ENCODE data around the gene TMBIM1.

DNA sequence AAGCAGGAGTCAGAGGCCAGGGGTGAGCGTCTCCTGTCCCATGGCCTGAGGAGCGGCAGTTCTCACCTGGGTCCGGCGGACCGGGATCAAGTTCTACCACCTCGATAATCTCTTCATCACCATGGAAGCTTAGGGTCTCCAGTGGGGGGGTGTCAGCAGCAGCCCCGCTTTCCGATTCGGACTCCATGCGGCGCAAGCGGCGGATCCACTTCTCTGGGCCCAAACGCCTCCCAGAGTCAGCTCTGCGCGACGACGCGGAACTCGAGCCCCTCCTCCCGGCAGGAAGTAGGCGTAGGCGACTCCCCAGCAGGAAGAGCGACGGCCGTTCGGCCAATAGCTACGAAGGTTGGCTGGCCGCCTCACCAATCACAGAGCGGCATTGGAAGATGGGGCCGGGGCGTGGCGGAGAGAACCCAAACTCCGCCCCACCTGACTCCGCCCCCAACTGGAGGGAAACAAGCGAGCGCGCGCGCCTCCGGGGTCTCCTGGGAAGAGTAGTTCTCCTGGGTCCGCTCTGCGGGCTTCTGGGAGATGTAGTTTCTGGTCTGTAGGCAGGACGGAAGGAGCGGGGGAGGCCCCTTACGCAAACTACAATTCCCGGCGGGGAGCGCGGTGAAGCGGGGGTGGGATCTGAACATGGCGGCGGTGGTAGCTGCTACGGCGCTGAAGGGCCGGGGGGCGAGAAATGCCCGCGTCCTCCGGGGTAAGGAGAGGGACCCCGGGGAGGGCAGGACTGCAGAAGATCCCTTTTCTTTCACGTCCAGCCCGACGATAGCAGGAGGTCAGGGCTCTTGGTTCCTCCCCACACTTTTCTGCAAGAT is 22.2 kb downstream of the TMBIM1 start, which contains the start of the genes AAMP and PNKD:
- TF ChIP-seq EZH2 (IDR thresholded peaks at IDR 0.05; ENCODE audit: low read depth): no peak
- TF ChIP-seq, protein P1, sequence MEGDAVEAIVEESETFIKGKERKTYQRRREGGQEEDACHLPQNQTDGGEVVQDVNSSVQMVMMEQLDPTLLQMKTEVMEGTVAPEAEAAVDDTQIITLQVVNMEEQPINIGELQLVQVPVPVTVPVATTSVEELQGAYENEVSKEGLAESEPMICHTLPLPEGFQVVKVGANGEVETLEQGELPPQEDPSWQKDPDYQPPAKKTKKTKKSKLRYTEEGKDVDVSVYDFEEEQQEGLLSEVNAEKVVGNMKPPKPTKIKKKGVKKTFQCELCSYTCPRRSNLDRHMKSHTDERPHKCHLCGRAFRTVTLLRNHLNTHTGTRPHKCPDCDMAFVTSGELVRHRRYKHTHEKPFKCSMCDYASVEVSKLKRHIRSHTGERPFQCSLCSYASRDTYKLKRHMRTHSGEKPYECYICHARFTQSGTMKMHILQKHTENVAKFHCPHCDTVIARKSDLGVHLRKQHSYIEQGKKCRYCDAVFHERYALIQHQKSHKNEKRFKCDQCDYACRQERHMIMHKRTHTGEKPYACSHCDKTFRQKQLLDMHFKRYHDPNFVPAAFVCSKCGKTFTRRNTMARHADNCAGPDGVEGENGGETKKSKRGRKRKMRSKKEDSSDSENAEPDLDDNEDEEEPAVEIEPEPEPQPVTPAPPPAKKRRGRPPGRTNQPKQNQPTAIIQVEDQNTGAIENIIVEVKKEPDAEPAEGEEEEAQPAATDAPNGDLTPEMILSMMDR (conservative IDR thresholded peaks at IDR 0.05): no peak; the same call in 1 of the 2 replicates
